ENCODE results near the gene PXMP4. TPM values are rescaled to one million over a fixed set of nuclear protein-coding genes. Genes with fewer than 3 reads are reported as not detected.

The PXMP4 gene
- total RNA-seq, 1 donor from 2014 or later, result 6.8 TPM

DNA sequence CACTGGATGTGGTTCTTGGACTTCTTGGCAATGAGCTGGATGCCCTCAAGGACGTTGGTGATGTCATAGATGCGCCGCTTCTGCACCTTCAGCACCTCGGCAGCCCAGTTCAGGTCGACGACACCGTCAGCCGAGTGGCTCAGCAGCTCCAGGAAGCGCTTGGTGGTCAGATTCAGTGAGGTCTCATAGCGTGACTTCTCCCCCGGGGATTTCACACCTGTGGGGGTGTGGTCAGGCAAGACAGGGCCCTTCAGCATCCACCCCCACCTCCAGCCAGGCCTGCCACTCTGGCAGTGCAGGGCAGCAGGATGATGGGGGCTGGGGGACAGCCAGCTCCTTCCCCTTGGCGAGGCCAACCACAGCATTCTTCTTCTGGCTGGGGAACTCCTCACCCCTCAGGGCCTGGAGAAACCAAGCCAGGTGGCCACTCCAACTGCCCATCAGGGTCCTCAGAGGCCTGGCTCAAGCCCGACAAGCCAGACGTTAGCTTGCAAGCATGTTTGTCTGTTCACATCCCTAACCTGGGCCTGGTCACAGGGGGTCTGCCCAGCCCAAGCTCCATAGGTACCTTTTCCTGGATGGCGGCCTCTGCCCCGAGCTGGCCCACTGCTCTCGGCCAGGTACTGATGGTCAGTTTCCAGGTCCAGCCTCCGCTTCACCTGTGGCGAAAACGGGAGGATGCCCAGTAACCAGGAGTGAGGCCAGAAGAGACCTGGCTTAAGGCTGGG, 40.2 kb downstream of the PXMP4 start:
- Mint-ChIP-seq H3K27me3 (no peaks in the 10 kb centered on the region), H3K27ac (peak overlapping the region; percentile 35), H3K4me1 (peaks cover 43% of the 10 kb centered on the region), H3K4me3 (no peak overlapping the region), H3K9me3 (no peaks in the 10 kb centered on the region), H3K36me3 (ENCODE audit: low read depth) (no peaks in the 10 kb centered on the region)
- POLR2A ChIA-PET, result interaction anchor here (0.8 to 1.9 kb wide), 4 partner anchors 12 to 99 kb away, joined by 3 to 18 read pairs (median 3); partner anchors contain the start of genes ACTL10 and PXMP4
- intact Hi-C loops (cut with micrococcal nuclease), result no loop called here
- DNase-seq (no peak), ATAC-seq (ENCODE audit: low read depth) (peak; percentile 86)
- TF ChIP-seq CTCF (IDR thresholded peaks at IDR 0.05), result no peak
- CTCF ChIA-PET, result interaction anchor here (2.7 kb wide), 1 partner anchor 12 kb away, joined by 23 read pairs; no protein-coding TSS in a partner anchor

- ATAC-seq (ENCODE audit: low read depth), result no peak
- Mint-ChIP-seq H3K9me3 (no peaks in the 10 kb centered on the region), H3K27ac (peak overlapping the region; percentile 35), H3K36me3 (ENCODE audit: low read depth) (no peaks in the 10 kb centered on the region), H3K27me3 (no peaks in the 10 kb centered on the region), H3K4me1 (peaks cover 47% of the 10 kb centered on the region), H3K4me3 (no peak overlapping the region)
- no peak for TF ChIP-seq CTCF (IDR thresholded peaks at IDR 0.05)
- no peak for DNase-seq
- intact Hi-C loops (cut with micrococcal nuclease), result no loop called here
- CTCF ChIA-PET, result interaction anchor here (2.7 kb wide), 1 partner anchor 10 kb away, joined by 23 read pairs; no protein-coding TSS in a partner anchor
- POLR2A ChIA-PET, result interaction anchor here (0.6 to 0.7 kb wide), 2 partner anchors 130 to 234 kb away, joined by 7 to 10 read pairs; no protein-coding TSS in a partner anchor
Observed at GRCh38 chr20:33677991-33678702, 42.0 kb downstream of the PXMP4 start.

GRCh38 chr20:33676652-33677645, 43.2 kb downstream of the PXMP4 start:
- Mint-ChIP-seq H3K27ac (no peak overlapping the region), H3K4me1 (peaks cover 43% of the 10 kb centered on the region), H3K36me3 (ENCODE audit: low read depth) (no peaks in the 10 kb centered on the region), H3K4me3 (no peak overlapping the region), H3K9me3 (no peaks in the 10 kb centered on the region), H3K27me3 (no peaks in the 10 kb centered on the region)
- CTCF ChIA-PET, result no interaction called here
- no peak for TF ChIP-seq CTCF (IDR thresholded peaks at IDR 0.05)
- intact Hi-C loops (cut with micrococcal nuclease), result no loop called here
- POLR2A ChIA-PET, result interaction anchor here (0.6 to 2.3 kb wide), 3 partner anchors 10 to 131 kb away, joined by 3 to 12 read pairs (median 10); partner anchors contain the start of gene ACTL10
- DNase-seq, result no peak
- no peak for ATAC-seq (ENCODE audit: low read depth)

- H3K4me3 Mint-ChIP-seq, result no peak overlapping the region
- intact Hi-C loops (cut with micrococcal nuclease), result no loop called here
- DNase-seq (no peak), ATAC-seq (ENCODE audit: low read depth) (no peak)
- H3K27me3 Mint-ChIP-seq, result no peaks in the 10 kb centered on the region
- POLR2A ChIA-PET, result interaction anchor here (2.3 kb wide), 1 partner anchor 9 kb away, joined by 12 read pairs; the partner anchor contains the start of gene ACTL10
- no peaks in the 10 kb centered on the region for H3K9me3 Mint-ChIP-seq
- H3K27ac Mint-ChIP-seq, result no peak overlapping the region
- H3K36me3 Mint-ChIP-seq (ENCODE audit: low read depth), result no peaks in the 10 kb centered on the region
- CTCF ChIA-PET, result no interaction called here
- peaks cover 38% of the 10 kb centered on the region for H3K4me1 Mint-ChIP-seq
- no peak for TF ChIP-seq CTCF (IDR thresholded peaks at IDR 0.05)
Observed at GRCh38 chr20:33676121-33676520, 44.0 kb downstream of the PXMP4 start.
